IMR-90 (cell line): ENCODE results near the gene GRIK3. TPM values are rescaled to one million over a fixed set of nuclear protein-coding genes. Genes with fewer than 3 reads are reported as not detected.

Source experiments
- ATAC-seq: fragments of 200-7000 bp; cut with Tn5 transposase; 2 replicates; pipeline ENCODE4 v1.9.1; 2020; ENCODE audit warnings: low read depth, mild to moderate bottlenecking, moderate library complexity
- BruUV-seq: library from RNA; stranded (reverse); fragments of 400-500 nt; replicated peaks from 2 replicates; lab custom pipeline; 2021; lab: Mats Ljungman, UMichigan
- CTCF ChIA-PET: fragments of 300-600 bp; formaldehyde crosslinking; extraction: SDS; loops from one replicate; lab custom pipeline; 2021; ENCODE audit warnings: antibody characterized with exemption; lab: Yijun Ruan, JAX
- POLR2A ChIA-PET: fragments of 300-600 bp; sonication (Branson Sonifier 250); formaldehyde crosslinking; loops from one replicate; lab custom pipeline; 2022; ENCODE audit warnings: antibody characterized with exemption; ENCODE audit not compliant: unreplicated experiment; lab: Charles Lee
- DNase-seq: peaks from one replicate; pipeline ENCODE4 v3.0.0; 2013
- H2AFZ ChIP-seq: replicated peaks from 2 replicates; pipeline ENCODE3; 2013; ENCODE audit warnings: low read length, mild to moderate bottlenecking; ENCODE audit not compliant: poor library complexity
- H2AK5ac ChIP-seq: 2 replicates; pipeline ENCODE4 v1.6.1; 2013; ENCODE audit warnings: low read depth, low read length, inconsistent platforms
- H2AK9ac ChIP-seq: replicated peaks from 2 replicates; pipeline ENCODE3; 2013; ENCODE audit warnings: mild to moderate bottlenecking, low read depth, low read length, moderate library complexity; ENCODE audit not compliant: poor library complexity
- H2BK120ac ChIP-seq: 2 replicates; pipeline ENCODE4 v1.6.1; 2013; ENCODE audit warnings: low read depth, low read length, inconsistent platforms
- H2BK15ac ChIP-seq: 3 replicates; pipeline ENCODE4 v1.6.1; 2013; ENCODE audit warnings: low read depth, low read length, inconsistent platforms
- H2BK20ac ChIP-seq: 2 replicates; pipeline ENCODE4 v1.6.1; 2013; ENCODE audit warnings: low read depth, mild to moderate bottlenecking, inconsistent platforms, low read length, moderate library complexity
- H2BK5ac ChIP-seq: 2 replicates; pipeline ENCODE4 v1.6.1; 2013; ENCODE audit warnings: mild to moderate bottlenecking, low read depth, low read length, inconsistent platforms; ENCODE audit not compliant: poor library complexity, severe bottlenecking
- H3K14ac ChIP-seq: replicated peaks from 2 replicates; pipeline ENCODE4 v1.6.1; 2013; ENCODE audit warnings: low read depth, low read length, inconsistent platforms
- H3K18ac ChIP-seq: 2 replicates; pipeline ENCODE4 v1.6.1; 2013; ENCODE audit warnings: low read depth, low read length, control low read depth
- H3K23ac ChIP-seq: 2 replicates; pipeline ENCODE4 v1.6.1; 2013; ENCODE audit warnings: low read depth, low read length, inconsistent platforms
- H3K27ac ChIP-seq: 2 replicates; pipeline ENCODE4 v1.5.1; 2013; ENCODE audit warnings: mild to moderate bottlenecking, control low read depth, low read length; ENCODE audit not compliant: insufficient read depth
- H3K27me3 ChIP-seq: 2 replicates; pipeline ENCODE4 v1.6.1; 2013; ENCODE audit warnings: low read length; ENCODE audit not compliant: control insufficient read depth, insufficient read depth
- H3K36me3 ChIP-seq: 2 replicates; pipeline ENCODE4 v1.6.1; 2013; ENCODE audit warnings: low read length, mixed read lengths; ENCODE audit not compliant: control insufficient read depth, insufficient read depth
- H3K4ac ChIP-seq: 2 replicates; pipeline ENCODE4 v1.6.1; 2013; ENCODE audit warnings: low read depth, low read length, inconsistent platforms
- H3K4me1 ChIP-seq: 2 replicates; pipeline ENCODE4 v1.6.1; 2013; ENCODE audit warnings: low read length, mixed read lengths; ENCODE audit not compliant: control insufficient read depth, insufficient read depth
- H3K4me2 ChIP-seq: 2 replicates; pipeline ENCODE4 v1.6.1; 2013; ENCODE audit warnings: low read depth, mild to moderate bottlenecking, control low read depth, low read length, moderate library complexity
- H3K4me3 ChIP-seq: 2 replicates; pipeline ENCODE4 v1.5.1; 2013; ENCODE audit warnings: low read depth, mild to moderate bottlenecking, control low read depth, low read length, moderate library complexity; ENCODE audit not compliant: insufficient read depth
- H3K56ac ChIP-seq: 2 replicates; pipeline ENCODE4 v1.6.1; 2013; ENCODE audit warnings: low read length, inconsistent platforms; ENCODE audit not compliant: insufficient read depth; ENCODE audit errors: extremely low read depth
- H3K79me1 ChIP-seq, 2 experiments: 2 replicates each; pipeline ENCODE4 v1.6.1; 2013; ENCODE audit warnings: low read length in 2 of 2, inconsistent platforms in 1 of 2, low read depth in 1 of 2
- H3K9ac ChIP-seq: 2 replicates; pipeline ENCODE4 v1.6.1; 2013; ENCODE audit warnings: low read depth, low read length, control low read depth
- H3K9me1 ChIP-seq: 2 replicates; pipeline ENCODE4 v1.6.1; 2013; ENCODE audit warnings: low read length, inconsistent platforms; ENCODE audit not compliant: insufficient read depth
- H3K9me3 ChIP-seq: 2 replicates; pipeline ENCODE4 v1.6.1; 2013; ENCODE audit warnings: low read length; ENCODE audit not compliant: control insufficient read depth, insufficient read depth
- H4K20me1 ChIP-seq: 2 replicates; pipeline ENCODE4 v1.6.1; 2013; ENCODE audit warnings: low read length, inconsistent platforms; ENCODE audit not compliant: insufficient read depth
- H4K5ac ChIP-seq: 2 replicates; pipeline ENCODE4 v1.6.1; 2013; ENCODE audit warnings: mild to moderate bottlenecking, low read depth, low read length, control low read depth
- H4K8ac ChIP-seq, 2 experiments: 2 replicates each; pipeline ENCODE4 v1.6.1; 2013; ENCODE audit warnings: low read depth in 2 of 2, low read length in 2 of 2, control low read depth in 1 of 2, inconsistent platforms in 1 of 2
- H4K91ac ChIP-seq: 2 replicates; pipeline ENCODE4 v1.6.1; 2013; ENCODE audit warnings: low read depth, low read length, inconsistent platforms; ENCODE audit not compliant: insufficient read depth
- CTCF ChIP-seq: conservative IDR thresholded peaks from 2 replicates; pipeline ENCODE4 v1.5.1; 2012; ENCODE audit warnings: mild to moderate bottlenecking, low read depth, low read length, improper control_type of control experiment
- FOS ChIP-seq: fragments of 150-350 bp; IDR thresholded peaks from 2 replicates; pipeline ENCODE4 v1.6.1; 2016; ENCODE audit warnings: low read depth, low read length
- MAZ ChIP-seq: IDR thresholded peaks from 2 replicates; pipeline ENCODE4 v1.6.1; 2012; ENCODE audit warnings: low read depth, mild to moderate bottlenecking, low read length, improper control_type of control experiment, moderate library complexity, borderline replicate concordance
- MXI1 ChIP-seq: IDR thresholded peaks from 2 replicates; pipeline ENCODE4 v1.6.1; 2012; ENCODE audit warnings: low read depth, mild to moderate bottlenecking, low read length, moderate library complexity, borderline replicate concordance
- NFE2L2 ChIP-seq: fragments of 150-350 bp; IDR thresholded peaks from 2 replicates; pipeline ENCODE4 v1.6.1; 2016; ENCODE audit warnings: low read depth, mild to moderate bottlenecking, low read length
- RAD21 ChIP-seq: IDR thresholded peaks from 2 replicates; pipeline ENCODE4 v1.6.1; 2012; ENCODE audit warnings: low read length, improper control_type of control experiment
- RFX5 ChIP-seq: IDR thresholded peaks from 2 replicates; pipeline ENCODE4 v1.8.0; 2012; ENCODE audit warnings: low read depth, mild to moderate bottlenecking, low read length, moderate library complexity
- WGBS, 2 experiments: methylation state at CpG; one replicate each; pipeline versions ENCODE4 v1.1.5 to v1.1.7; 2013; ENCODE audit warnings: missing lambda C conversion rate in 2 of 2; ENCODE audit not compliant: insufficient read length in 1 of 2; ENCODE audit errors: extremely low coverage in 2 of 2; 5-methylcytosine and 5-hydroxymethylcytosine counted together
- dilution Hi-C: fragments of 300-500 bp; cut with HindIII; formaldehyde crosslinking; loops from one replicate; pipeline ENCODE4 v1.14.3; 2018; ENCODE audit warnings: low sequenced_read_pairs; ENCODE audit not compliant: unreplicated experiment
- in situ Hi-C: fragments of 300-500 bp; cut with MboI; formaldehyde crosslinking; loops from 3 replicates; pipeline ENCODE4 v1.14.3; 2019; ENCODE audit warnings: low sequenced_read_pairs, inconsistent platforms, mixed read lengths
- intact Hi-C: fragments of 100-400 bp; cut with micrococcal nuclease; formaldehyde crosslinking; loops from 2 replicates; pipeline ENCODE4 v1.10.0; 2022
- polyA plus RNA-seq, 3 experiments: library from polyadenylated mRNA; depleted of rRNA; stranded (reverse); fragments of >200 nt; gene quantifications; 2 replicates each; pipeline ENCODE4 v1.2.3, GENCODE V29; 2012; ENCODE audit warnings: low replicate concordance in 1 of 3
- total RNA-seq: library from RNA; depleted of rRNA; stranded (reverse); fragments of >200 nt; gene quantifications from 2 replicates; pipeline ENCODE4 v1.2.3, GENCODE V29; 2012

The GRIK3 gene
- total and polyA plus RNA-seq, 2 of the 4 experiments (the other 2 are of a cell fraction): not detected

- Histone ChIP-seq H3K9ac (no peak overlapping the region), H2BK15ac (no peak overlapping the region), H2BK20ac (no peak overlapping the region), H3K9me1 (no peaks in the 10 kb centered on the region), H2BK5ac (no peak overlapping the region), H3K56ac (no peak overlapping the region), H4K5ac (no peak overlapping the region), H3K14ac (no peak overlapping the region), H3K79me1 (no peaks in the 10 kb centered on the region), H4K20me1 (no peaks in the 10 kb centered on the region), H2AFZ (no peak overlapping the region), H2AK5ac (no peak overlapping the region), H2AK9ac (no peak overlapping the region), H3K18ac (no peak overlapping the region), H3K23ac (no peak overlapping the region), H3K36me3 (no peaks in the 10 kb centered on the region), H3K4me1 (no peaks in the 10 kb centered on the region), H3K4ac (no peak overlapping the region), H4K8ac (no peak overlapping the region), H2BK120ac (no peak overlapping the region), H3K9me3 (no peaks in the 10 kb centered on the region), H3K27ac (no peak overlapping the region), H3K4me2 (no peak overlapping the region), H3K4me3 (no peak overlapping the region), H4K91ac (no peak overlapping the region), H3K27me3 (no peaks in the 10 kb centered on the region)
- intact Hi-C loops (no loop called here), dilution Hi-C loops (no loop called here), in situ Hi-C loops (no loop called here)
- ChIA-PET POLR2A (no interaction called here), CTCF (no interaction called here)
- WGBS, 2 experiments: 4% methylated on average over 2 of the region's 3 CpGs; no CpG with 5 or more reads in 1 of the 2 experiments
- no peak for TF ChIP-seq CTCF
- no peak for TF ChIP-seq RFX5
- TF ChIP-seq RAD21: no peak
- TF ChIP-seq MXI1: no peak
- TF ChIP-seq FOS: no peak
- no peak for TF ChIP-seq NFE2L2
- no peak for TF ChIP-seq MAZ
- no TSS peak for BruUV-seq
- DNase-seq (no peak), ATAC-seq (no peak)
Observed at GRCh38 chr1:36836916-36837315, 197.4 kb downstream of the GRIK3 start.
